Hepatocyte (in vitro differentiated cells): ENCODE results near the gene KIRREL1.

Experiments
- CTCF ChIP-seq: fragments of 200-600 bp; sonication (generic); IDR thresholded peaks from 2 replicates; pipeline ENCODE4 v1.5.1; 2016; ENCODE audit warnings: antibody characterized with exemption, mild to moderate bottlenecking; ENCODE audit not compliant: poor library complexity
- EZH2 ChIP-seq: fragments of 200-600 bp; sonication (generic); IDR thresholded peaks from 2 replicates; pipeline ENCODE4 v1.6.1; 2016; ENCODE audit warnings: antibody characterized with exemption, mild to moderate bottlenecking, borderline replicate concordance

GRCh38 chr1:158054721-158055120 lies 61.3 kb downstream of the KIRREL1 start:
- no peak for TF ChIP-seq CTCF
- TF ChIP-seq EZH2 = no peak
